ENCODE measurements around the gene IER2. TPM values are rescaled to one million over a fixed set of nuclear protein-coding genes. Genes with fewer than 3 reads are reported as not detected.

The IER2 gene
- total and polyA plus RNA-seq, 9 of the 15 experiments (the other 6 are each of a cell fraction or from before 2014, with no cell fraction given), result 4.5 to 205 (median 23.7) TPM

DNA sequence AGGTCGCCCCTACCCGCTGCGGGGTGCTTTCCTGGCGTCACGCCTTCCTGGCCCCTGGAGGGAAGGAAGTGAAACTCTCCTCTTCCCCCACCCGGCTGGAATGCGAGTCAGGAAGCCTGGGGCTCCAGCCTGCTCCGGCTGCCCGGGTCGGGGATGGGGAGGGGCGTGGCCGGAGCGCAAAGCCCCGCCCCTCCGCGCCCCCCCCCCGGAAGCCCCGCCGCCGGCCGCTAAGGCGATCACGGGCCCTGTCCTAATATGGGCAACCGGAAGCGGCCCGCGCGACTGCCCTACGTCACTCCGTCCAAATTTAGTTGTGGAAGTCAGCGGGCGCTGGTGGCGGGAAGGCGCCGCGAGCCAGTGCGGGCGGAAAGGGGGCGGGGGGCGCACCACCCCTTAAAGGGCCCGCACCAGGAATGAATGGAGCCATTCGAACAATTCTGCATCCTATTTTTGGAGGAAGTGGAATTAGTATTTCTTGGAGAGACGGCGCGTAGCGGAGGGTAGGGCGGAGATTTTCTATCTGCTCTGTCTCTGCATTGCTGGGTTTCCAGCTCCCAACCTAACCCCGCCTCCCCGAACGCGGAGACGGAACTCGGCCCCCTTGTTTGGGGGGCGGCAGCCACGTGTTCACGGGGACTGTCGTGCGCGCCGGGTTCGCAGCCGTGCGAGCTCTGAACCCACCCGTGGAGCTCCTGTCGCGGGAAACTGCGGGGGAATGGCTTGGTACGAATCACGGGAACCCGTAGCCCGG lies 1.6 kb downstream of the IER2 start (continued):
- TF ChIP-seq, protein P1, sequence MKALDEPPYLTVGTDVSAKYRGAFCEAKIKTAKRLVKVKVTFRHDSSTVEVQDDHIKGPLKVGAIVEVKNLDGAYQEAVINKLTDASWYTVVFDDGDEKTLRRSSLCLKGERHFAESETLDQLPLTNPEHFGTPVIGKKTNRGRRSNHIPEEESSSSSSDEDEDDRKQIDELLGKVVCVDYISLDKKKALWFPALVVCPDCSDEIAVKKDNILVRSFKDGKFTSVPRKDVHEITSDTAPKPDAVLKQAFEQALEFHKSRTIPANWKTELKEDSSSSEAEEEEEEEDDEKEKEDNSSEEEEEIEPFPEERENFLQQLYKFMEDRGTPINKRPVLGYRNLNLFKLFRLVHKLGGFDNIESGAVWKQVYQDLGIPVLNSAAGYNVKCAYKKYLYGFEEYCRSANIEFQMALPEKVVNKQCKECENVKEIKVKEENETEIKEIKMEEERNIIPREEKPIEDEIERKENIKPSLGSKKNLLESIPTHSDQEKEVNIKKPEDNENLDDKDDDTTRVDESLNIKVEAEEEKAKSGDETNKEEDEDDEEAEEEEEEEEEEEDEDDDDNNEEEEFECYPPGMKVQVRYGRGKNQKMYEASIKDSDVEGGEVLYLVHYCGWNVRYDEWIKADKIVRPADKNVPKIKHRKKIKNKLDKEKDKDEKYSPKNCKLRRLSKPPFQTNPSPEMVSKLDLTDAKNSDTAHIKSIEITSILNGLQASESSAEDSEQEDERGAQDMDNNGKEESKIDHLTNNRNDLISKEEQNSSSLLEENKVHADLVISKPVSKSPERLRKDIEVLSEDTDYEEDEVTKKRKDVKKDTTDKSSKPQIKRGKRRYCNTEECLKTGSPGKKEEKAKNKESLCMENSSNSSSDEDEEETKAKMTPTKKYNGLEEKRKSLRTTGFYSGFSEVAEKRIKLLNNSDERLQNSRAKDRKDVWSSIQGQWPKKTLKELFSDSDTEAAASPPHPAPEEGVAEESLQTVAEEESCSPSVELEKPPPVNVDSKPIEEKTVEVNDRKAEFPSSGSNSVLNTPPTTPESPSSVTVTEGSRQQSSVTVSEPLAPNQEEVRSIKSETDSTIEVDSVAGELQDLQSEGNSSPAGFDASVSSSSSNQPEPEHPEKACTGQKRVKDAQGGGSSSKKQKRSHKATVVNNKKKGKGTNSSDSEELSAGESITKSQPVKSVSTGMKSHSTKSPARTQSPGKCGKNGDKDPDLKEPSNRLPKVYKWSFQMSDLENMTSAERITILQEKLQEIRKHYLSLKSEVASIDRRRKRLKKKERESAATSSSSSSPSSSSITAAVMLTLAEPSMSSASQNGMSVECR (CRISPR knock-in tag; IDR thresholded peaks at IDR 0.05), result peak; percentile 22
- TF ChIP-seq, protein P2, sequence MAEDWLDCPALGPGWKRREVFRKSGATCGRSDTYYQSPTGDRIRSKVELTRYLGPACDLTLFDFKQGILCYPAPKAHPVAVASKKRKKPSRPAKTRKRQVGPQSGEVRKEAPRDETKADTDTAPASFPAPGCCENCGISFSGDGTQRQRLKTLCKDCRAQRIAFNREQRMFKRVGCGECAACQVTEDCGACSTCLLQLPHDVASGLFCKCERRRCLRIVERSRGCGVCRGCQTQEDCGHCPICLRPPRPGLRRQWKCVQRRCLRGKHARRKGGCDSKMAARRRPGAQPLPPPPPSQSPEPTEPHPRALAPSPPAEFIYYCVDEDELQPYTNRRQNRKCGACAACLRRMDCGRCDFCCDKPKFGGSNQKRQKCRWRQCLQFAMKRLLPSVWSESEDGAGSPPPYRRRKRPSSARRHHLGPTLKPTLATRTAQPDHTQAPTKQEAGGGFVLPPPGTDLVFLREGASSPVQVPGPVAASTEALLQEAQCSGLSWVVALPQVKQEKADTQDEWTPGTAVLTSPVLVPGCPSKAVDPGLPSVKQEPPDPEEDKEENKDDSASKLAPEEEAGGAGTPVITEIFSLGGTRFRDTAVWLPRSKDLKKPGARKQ (CRISPR knock-in tag; IDR thresholded peaks at IDR 0.05), result no peak
- TF ChIP-seq ZFX (CRISPR knock-in tag; IDR thresholded peaks at IDR 0.05) (peak; percentile 38; the same call in 1 of the 2 replicates), GTF2F1 (IDR thresholded peaks at IDR 0.05; ENCODE audit: low read depth, low read length) (peak; percentile 69; the same call in 1 of the 2 replicates), CHD1 (IDR thresholded peaks at IDR 0.05; ENCODE audit: low read length) (no peak), ZFPM2 (CRISPR knock-in tag; IDR thresholded peaks at IDR 0.05) (0 out of 2 replicates have a peak, but pooled peaks have one; percentile 70), MAFK (IDR thresholded peaks at IDR 0.05; ENCODE audit: low read length) (no peak), HMGN3 (IDR thresholded peaks at IDR 0.05; ENCODE audit: borderline replicate concordance, extremely low read depth, insufficient read length, low read depth, low read length) (peak; percentile 74), SUPT5H (IDR thresholded peaks at IDR 0.05) (no peak; the same call in 1 of the 2 replicates), ZEB2 (IDR thresholded peaks at IDR 0.05) (no peak), HDAC2 (IDR thresholded peaks at IDR 0.05) (peak; percentile 31; the same call in 1 of the 2 replicates)
- TF ChIP-seq, protein P3, sequence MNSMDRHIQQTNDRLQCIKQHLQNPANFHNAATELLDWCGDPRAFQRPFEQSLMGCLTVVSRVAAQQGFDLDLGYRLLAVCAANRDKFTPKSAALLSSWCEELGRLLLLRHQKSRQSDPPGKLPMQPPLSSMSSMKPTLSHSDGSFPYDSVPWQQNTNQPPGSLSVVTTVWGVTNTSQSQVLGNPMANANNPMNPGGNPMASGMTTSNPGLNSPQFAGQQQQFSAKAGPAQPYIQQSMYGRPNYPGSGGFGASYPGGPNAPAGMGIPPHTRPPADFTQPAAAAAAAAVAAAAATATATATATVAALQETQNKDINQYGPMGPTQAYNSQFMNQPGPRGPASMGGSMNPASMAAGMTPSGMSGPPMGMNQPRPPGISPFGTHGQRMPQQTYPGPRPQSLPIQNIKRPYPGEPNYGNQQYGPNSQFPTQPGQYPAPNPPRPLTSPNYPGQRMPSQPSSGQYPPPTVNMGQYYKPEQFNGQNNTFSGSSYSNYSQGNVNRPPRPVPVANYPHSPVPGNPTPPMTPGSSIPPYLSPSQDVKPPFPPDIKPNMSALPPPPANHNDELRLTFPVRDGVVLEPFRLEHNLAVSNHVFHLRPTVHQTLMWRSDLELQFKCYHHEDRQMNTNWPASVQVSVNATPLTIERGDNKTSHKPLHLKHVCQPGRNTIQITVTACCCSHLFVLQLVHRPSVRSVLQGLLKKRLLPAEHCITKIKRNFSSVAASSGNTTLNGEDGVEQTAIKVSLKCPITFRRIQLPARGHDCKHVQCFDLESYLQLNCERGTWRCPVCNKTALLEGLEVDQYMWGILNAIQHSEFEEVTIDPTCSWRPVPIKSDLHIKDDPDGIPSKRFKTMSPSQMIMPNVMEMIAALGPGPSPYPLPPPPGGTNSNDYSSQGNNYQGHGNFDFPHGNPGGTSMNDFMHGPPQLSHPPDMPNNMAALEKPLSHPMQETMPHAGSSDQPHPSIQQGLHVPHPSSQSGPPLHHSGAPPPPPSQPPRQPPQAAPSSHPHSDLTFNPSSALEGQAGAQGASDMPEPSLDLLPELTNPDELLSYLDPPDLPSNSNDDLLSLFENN (IDR thresholded peaks at IDR 0.05; ENCODE audit: low read depth in 2 of 2, low read length in 2 of 2), result 0 out of 4 replicates have a peak, but pooled peaks of 1 of the 2 experiments have one; percentile 18
- TF ChIP-seq, protein P4, sequence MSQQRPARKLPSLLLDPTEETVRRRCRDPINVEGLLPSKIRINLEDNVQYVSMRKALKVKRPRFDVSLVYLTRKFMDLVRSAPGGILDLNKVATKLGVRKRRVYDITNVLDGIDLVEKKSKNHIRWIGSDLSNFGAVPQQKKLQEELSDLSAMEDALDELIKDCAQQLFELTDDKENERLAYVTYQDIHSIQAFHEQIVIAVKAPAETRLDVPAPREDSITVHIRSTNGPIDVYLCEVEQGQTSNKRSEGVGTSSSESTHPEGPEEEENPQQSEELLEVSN (IDR thresholded peaks at IDR 0.05; ENCODE audit: borderline replicate concordance in 1 of 2, extremely low read depth in 1 of 2, insufficient read depth in 1 of 2, insufficient read length in 1 of 2, low read depth in 1 of 2, low read length in 1 of 2, poor library complexity in 1 of 2, severe bottlenecking in 1 of 2), result peak in 1 of 2 experiments; percentile 87
- TF ChIP-seq, protein P5, sequence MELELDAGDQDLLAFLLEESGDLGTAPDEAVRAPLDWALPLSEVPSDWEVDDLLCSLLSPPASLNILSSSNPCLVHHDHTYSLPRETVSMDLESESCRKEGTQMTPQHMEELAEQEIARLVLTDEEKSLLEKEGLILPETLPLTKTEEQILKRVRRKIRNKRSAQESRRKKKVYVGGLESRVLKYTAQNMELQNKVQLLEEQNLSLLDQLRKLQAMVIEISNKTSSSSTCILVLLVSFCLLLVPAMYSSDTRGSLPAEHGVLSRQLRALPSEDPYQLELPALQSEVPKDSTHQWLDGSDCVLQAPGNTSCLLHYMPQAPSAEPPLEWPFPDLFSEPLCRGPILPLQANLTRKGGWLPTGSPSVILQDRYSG (tag; conservative IDR thresholded peaks at IDR 0.05; ENCODE audit: low read depth), result no peak
